CD4-positive, alpha-beta T cell treated with Interleukin-1 beta for 1 hour (primary cell): ENCODE data around the gene NEAT1.

Experiments
- DNase-seq, 2 donors: peaks; one replicate each; pipeline ENCODE4 v3.0.0-alpha.2; 2020 to 2022

The NEAT1 gene

DNA sequence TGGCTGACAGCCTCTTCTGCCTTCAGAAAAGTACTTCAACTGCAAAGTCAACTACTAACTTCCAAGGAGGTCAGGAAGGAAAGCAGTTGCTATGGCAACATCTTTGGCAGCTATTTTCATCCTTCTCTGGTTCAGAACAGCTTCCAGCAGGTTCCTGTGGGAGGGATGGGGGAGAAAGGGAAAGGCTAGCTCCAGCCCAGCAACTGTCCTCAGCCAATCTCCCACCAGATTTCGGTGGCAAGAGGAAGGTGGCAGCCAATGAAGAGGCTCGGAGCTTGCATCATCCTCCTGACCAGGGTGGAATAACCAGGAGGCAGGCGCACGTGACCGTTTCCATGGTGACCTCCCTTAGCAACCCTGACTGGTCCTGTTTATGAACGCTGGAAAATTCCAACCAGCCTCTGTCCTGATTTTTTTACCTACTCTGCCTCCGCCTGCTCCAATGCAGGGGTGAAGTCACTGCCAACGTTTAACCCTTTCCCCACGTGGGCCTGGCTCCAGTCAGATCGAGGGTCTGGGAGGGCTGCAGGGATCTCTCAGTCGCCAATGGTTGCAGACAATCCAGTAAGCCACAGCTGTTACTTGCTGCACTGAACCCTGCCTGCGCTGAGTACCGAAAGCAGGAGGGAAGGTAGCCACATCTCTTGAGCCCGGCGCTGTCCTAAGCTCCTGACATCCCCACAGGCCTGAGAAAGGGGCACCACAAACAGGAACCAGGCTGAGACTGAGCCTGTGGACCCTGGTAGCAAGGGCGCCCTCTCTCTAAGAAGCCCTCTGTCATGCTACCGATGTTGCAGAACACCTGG is 65.1 kb downstream of the NEAT1 start:
- DNase-seq: peak; percentile 48 to 87

DNA sequence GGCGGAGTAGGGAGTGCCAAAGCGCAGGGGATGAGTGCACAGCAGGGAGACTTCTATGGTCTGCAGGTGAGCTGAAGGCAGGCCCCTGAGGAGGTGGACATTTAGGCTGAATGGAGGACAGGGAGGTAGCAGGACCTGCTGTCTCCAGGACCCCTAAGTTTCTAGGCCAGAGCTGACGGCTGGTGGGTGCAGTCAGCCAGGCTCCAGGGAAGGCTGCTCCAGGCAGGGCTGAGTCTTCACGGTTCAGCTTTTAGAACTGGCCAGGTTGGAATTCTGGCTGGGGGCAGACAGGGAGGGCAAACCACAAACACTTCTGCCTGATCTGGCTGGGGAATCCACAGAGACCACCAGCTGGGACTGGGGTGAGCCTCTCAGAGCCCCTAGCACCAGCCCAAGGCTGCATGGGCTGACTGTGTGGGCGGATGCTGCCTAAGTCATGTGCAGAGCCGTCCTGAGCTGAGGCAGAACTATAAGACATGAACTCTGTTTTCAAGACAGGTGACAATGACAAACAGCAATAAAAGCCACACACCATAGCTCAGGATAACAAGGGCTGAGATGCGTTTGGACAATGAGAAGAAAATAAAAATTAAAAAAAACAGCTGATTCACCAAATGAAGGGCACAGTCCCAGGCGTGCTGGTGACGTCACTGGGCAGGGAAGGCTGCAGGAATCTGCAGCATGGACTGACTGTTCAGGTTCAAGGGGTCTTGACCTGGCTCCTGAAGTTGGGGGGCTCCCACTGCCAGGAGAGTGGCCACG is 65.9 kb downstream of the NEAT1 start:
- DNase-seq: no peak

DNA sequence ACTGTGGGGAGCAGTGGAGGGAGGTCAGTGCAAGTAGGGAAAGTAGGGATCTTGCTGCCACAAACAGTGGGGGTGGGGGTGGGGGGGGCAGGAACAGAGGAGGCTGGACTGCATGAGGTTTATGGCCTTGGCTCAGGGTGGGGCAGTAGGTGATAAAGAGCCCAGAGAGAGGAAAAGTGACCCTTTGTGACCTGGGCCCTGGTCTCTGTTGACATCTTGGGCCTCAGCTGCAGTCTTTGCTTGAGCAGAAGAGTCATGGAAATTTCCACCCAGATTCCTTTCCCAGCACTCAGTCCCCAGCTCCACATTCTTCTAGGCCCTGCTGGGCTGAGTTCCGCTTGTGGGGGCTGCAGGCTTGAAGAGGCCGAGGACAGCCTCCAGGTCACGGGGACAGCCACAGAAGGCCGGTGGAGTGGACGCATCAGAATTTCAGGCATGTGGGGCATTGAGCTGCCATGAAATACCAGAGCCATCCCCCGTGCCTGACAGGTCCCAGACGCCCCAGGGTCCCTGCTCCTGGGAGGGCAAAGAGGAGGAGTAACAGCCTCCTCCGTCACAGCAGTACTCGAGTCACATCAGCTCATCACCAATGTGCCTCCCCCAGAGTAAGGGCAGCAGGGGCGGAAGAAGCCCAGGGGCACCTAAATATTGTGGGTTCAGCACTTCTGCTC is 66.6 kb downstream of the NEAT1 start:
- DNase-seq: no peak

DNA sequence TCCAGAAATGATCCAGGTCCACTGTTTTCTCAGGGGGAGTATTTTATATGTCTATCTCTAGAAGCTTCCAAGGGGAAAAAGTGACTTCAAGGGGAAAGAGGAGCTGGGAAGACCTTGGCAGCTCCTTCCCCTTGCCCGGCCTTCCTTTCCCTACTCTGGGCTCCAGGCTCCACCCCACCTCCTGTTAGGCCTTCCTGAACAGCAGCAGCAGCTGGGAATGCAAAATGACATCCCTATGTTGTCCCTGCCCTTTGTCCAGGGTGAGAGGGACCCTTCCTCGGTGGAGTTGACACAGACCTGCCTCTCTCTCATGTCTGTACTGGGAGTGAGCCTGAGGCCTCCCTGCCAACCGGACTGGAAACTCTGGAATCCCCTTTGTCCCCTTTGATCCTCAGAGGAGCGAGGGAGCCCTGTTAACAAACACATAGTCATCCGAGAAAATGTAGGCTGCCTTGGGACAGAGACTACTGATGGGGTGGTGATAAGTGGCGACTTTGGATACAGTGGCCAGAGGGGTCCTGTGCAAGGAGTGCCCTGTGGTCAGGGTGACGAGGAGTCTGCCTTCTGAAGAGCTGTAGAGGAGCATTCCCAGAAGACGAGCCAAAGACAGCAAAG is 67.2 kb downstream of the NEAT1 start:
- DNase-seq: no peak

DNA sequence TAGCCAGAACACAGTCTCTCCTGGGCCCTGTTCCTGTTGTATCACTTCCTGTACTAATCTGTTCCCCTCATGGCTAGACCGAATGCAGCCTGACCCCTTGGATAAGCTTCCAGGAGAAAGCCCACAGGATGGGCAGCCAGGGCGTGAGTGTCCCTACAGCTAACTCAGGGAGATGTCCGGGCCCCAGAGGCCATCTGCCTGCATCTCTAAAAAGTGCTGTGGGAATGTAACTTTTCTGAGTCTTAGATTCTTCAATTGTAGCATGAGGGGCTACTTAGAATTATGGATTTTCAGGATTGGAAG is 68.5 kb downstream of the NEAT1 start:
- no peak for DNase-seq

DNA sequence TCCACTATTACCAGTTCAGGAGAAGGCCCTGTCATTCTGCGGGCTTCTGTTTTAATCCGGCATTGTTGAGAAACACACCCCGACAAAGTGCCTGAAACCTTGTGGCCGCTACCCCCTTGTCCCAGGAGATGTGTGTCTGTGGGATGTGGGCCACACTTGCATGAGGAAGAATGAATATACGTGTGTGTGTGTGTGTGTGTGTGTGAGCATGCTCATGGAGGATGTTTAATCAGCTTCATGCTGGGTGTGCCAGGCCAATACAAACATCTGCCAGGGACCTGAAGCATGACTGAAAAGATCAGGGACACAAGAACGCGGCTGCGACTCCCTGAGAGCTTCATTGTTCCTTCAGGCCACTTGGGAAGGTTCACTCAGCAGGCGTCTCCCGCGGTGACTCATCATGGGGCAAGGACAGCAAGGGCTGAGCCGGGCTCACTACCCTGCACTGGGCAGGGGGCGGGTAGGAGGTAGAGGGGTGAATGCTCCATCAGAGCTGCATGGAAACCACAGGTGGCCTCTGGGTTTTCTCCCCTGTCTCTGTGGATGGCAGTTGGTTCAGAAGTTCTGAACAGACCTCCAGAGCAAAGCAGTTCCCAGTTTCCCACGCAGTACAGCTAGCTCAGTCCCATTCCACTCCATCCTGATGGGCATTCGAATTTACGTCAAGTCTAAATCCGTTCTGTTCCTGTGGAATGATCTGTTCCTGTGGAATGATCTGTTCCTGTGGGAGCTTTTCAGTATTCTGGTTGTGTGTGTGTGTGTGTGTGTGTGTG is 69.2 kb downstream of the NEAT1 start:
- DNase-seq: peak in 1 of 2 donors; percentile 58

DNA sequence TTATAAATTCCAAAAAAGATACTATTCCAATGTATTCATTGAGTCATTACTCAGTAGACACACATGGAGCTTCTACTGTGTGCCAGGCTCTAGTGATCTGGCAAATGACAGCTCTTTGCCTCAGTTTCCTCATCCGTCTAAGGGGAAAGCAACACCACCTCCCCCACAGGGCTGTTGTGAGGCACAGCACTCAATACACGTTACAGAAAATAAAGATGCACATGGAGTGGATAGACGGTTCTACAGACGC is 69.7 kb downstream of the NEAT1 start:
- DNase-seq: no peak

DNA sequence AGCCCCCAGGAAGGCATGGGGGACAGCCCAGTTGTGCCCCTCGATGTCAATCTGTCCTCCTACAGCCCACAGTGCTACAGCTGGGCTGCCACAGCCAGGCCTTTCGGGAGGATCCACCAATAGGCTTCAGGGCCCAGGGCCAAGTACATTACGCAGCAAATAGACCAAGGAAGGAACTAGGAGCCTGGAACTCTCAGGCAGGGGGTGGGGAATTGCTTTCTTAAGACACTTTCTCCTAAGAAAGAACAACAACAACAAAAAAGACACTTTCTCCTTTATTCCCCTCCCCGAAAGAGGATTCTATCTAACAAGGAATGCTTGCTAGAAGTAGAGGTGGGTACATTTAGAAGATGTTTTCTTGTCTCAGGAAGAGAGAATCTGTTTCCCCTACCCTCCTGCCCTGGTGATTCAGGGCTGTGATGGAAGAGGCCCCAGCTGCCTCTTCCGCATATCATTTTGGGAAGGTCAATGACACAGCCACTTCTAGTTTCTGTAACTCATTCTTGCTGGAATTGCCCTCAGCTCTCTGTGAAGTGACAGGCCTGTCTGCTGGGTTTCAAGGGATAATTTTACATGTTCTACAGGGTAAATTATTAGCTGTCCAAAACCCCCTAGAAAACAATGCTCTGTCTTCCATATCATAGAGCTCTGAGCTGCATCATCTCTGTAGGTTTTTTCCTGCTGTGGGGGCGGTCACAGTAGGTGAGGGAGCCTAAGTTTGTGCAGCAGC is 70.2 kb downstream of the NEAT1 start:
- DNase-seq: peak in 1 of 2 donors; percentile 58

DNA sequence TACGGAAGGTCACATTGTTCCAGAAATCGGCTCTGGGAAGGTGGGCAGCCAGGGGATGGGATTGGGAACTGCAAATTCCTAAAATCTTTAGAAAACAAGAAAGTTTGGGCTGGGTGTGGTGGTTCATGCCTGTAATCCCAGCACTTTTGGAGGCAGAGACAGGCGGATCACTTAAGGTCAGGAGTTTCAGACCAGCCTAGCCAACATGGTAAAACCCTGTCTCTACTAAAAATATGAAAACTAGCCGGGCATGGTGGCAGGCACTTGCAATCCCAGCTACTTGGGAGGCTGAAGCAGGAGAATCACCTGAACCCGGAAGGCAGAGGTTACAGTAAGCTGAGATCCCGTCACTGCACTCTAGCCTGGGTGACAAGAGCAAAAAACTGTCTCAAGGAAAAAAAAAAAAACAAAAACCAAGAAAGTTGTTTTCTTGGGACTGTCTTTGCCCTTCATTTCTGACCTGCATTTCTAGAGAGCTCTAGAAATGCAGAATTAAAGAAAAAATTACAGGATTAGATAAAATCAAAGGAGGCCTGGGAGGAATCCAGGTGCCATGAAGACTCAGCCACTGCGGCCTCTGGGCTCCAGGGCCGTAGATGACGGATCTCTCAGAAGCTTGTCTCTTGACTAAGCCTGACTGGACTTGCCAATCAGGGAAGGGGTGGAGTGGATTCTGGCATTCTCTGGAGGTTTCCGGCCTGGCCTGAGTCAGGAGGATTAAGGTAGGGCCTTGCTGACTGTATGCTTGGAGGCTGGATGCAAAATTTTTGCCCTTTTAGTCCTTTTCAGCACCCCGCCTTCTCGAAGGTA is 71.0 kb downstream of the NEAT1 start:
- no peak for DNase-seq
